ENCODE data around the gene ATP1B2. TPM values are rescaled to one million over a fixed set of nuclear protein-coding genes. Genes with fewer than 3 reads are reported as not detected.

The ATP1B2 gene
- total RNA-seq, 1 experiment from 2014 or later, result 0.63 TPM

DNA sequence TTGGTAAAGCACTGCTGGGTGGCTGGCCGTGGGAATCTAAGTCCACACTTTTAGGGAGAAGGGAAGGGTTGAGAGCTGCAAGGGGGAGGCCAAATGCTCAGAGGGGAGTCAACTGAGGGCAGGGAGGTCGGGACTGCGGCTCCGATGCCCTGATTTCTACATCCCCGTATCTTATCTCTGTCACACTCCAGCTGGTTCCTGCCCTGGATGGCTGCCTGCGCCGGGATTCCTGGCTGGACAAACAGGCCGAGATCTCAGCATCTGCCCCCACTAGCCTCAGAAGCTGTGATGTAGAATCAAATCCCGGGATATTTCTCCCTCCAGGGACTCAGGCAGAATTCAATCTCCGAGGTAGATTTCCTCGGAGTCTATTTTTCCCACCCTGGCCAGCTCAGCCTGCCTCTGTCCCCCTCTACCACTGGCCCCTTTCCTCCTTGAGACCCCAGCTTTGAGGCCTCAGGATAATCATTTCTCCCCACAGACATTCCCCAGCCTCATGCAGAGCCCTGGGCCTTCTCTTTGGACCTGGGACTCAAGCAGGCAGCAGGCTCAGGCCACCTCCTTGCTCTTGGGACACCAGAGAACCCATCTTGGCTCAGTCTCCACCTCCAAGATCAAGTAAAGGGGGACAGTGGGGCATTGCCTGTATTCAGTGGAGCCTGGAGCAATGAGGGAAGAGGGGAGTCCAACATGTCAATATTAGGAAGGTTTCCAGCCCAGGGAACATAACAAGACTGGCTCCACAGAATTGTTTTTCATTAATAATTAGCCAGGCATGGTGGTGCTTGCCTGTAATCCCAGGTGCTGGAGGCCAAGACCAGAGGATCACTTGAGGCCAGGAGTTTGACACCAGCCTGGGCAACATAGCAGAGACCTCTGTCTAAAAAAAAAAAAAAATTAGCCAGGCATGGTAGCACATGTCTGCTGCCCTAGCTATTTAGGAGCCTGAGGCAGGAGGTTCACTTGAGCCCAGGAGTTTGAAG is 19.0 kb upstream of the ATP1B2 start:
- no peaks in the 10 kb centered on the region for H3K9me3 ChIP-seq (ENCODE audit: insufficient read depth, low read depth)
- intact Hi-C loops (cut with micrococcal nuclease; ENCODE audit: unreplicated experiment), result loop anchor here (5.0 kb wide), 1 partner anchor 56 kb away; the partner anchor contains the start of genes TP53 and WRAP53
- no TSS peak for BruUV-seq (replicated peaks)
- H3K36me3 ChIP-seq (ENCODE audit: low read depth), result no peaks in the 10 kb centered on the region
- no peak for DNase-seq
- ChIA-PET POLR2A (ENCODE audit: unreplicated experiment) (no interaction called here), CTCF (interaction anchor here (1.2 kb wide), 2 partner anchors 56 to 586 kb away, joined by 3 to 8 read pairs; partner anchors contain the start of genes TP53 and WRAP53)
- H3K4me3 ChIP-seq, result no peak overlapping the region
- TF ChIP-seq CTCF (conservative IDR thresholded peaks at IDR 0.05), result no peak
- no peak for TF ChIP-seq EZH2 (IDR thresholded peaks at IDR 0.05; ENCODE audit: low read depth)
- no peaks in the 10 kb centered on the region for H3K27me3 ChIP-seq (ENCODE audit: insufficient read depth, low read depth)
- no peak overlapping the region for H3K27ac ChIP-seq
- no peak overlapping the region for H2AFZ ChIP-seq
- no peaks in the 10 kb centered on the region for H3K9me2 ChIP-seq (ENCODE audit: insufficient read depth)
- H3F3A ChIP-seq (ENCODE audit: insufficient read depth, low read depth), result no peaks in the 10 kb centered on the region
- H4K20me1 ChIP-seq (ENCODE audit: insufficient read depth), result no peaks in the 10 kb centered on the region
- H3K4me1 ChIP-seq (replicated peaks; ENCODE audit: insufficient read depth), result peaks cover 1% of the 10 kb centered on the region; the same call in 1 of the 2 replicates
- H3K4me2 ChIP-seq, result no peak overlapping the region
- H3K79me2 ChIP-seq (ENCODE audit: low read depth), result no peaks in the 10 kb centered on the region

DNA sequence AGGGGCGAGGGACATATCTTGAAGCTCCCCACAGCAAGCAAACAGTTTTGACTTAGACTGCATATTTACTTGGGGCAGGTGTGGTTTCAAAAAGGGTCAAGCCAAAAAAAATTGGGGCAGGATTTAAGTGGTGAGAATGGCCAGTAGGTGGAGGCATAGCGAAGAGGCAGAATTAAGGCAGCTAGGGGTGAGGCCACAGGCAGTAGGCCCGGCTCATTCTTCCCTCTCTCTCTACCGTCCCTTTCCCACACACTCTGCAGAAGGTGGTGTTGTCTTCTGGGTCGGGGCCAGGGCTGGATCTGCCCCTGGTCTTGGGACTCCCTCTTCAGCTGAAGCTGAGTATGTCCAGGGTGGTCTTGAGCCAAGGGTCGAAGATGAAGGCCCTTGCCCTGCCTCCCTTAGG is 18.2 kb upstream of the ATP1B2 start:
- ChIA-PET POLR2A (ENCODE audit: unreplicated experiment) (interaction anchor here (0.6 kb wide), 1 partner anchor 55 kb away, joined by 3 read pairs; the partner anchor contains the start of gene TP53), CTCF (interaction anchor here (0.6 to 1.2 kb wide), 5 partner anchors 20 to 587 kb away, joined by 3 to 15 read pairs (median 3); partner anchors contain the start of genes TP53 and WRAP53)
- H3K9me2 ChIP-seq (ENCODE audit: insufficient read depth), result no peaks in the 10 kb centered on the region
- no peaks in the 10 kb centered on the region for H3K36me3 ChIP-seq (ENCODE audit: low read depth)
- H3K27me3 ChIP-seq (ENCODE audit: insufficient read depth, low read depth), result no peaks in the 10 kb centered on the region
- no TSS peak for BruUV-seq (replicated peaks)
- H3F3A ChIP-seq (ENCODE audit: insufficient read depth, low read depth), result no peaks in the 10 kb centered on the region
- TF ChIP-seq CTCF (conservative IDR thresholded peaks at IDR 0.05), result peak; percentile 54; the same call in 1 of the 2 replicates
- no peak for TF ChIP-seq EZH2 (IDR thresholded peaks at IDR 0.05; ENCODE audit: low read depth)
- H3K4me2 ChIP-seq, result no peak overlapping the region
- H4K20me1 ChIP-seq (ENCODE audit: insufficient read depth), result no peaks in the 10 kb centered on the region
- DNase-seq, result peak in 1 of 2 experiments; percentile 38
- H3K4me3 ChIP-seq, result no peak overlapping the region
- H3K27ac ChIP-seq, result no peak overlapping the region
- H3K4me1 ChIP-seq (replicated peaks; ENCODE audit: insufficient read depth), result no peaks in the 10 kb centered on the region
- no peaks in the 10 kb centered on the region for H3K9me3 ChIP-seq (ENCODE audit: insufficient read depth, low read depth)
- intact Hi-C loops (cut with micrococcal nuclease; ENCODE audit: unreplicated experiment), result loop anchor here (5.0 kb wide), 1 partner anchor 55 kb away; the partner anchor contains the start of genes TP53 and WRAP53
- H2AFZ ChIP-seq, result no peak overlapping the region
- no peaks in the 10 kb centered on the region for H3K79me2 ChIP-seq (ENCODE audit: low read depth)

- H3K9me3 ChIP-seq (ENCODE audit: insufficient read depth, low read depth), result no peaks in the 10 kb centered on the region
- intact Hi-C loops (cut with micrococcal nuclease; ENCODE audit: unreplicated experiment), result loop anchor here (5.0 kb wide), 1 partner anchor 54 kb away; the partner anchor contains the start of genes TP53 and WRAP53
- ChIA-PET POLR2A (ENCODE audit: unreplicated experiment) (interaction anchor here (0.6 kb wide), 2 partner anchors 54 to 1192 kb away, joined by 3 to 4 read pairs; partner anchors contain the start of gene TP53), CTCF (interaction anchor here (0.6 to 1.2 kb wide), 5 partner anchors 20 to 587 kb away, joined by 3 to 15 read pairs (median 3); partner anchors contain the start of genes TP53 and WRAP53)
- no peak overlapping the region for H2AFZ ChIP-seq
- no peak overlapping the region for H3K27ac ChIP-seq
- no TSS peak for BruUV-seq (replicated peaks)
- DNase-seq, result no peak
- no peaks in the 10 kb centered on the region for H3K4me1 ChIP-seq (replicated peaks; ENCODE audit: insufficient read depth)
- H3K27me3 ChIP-seq (ENCODE audit: insufficient read depth, low read depth), result no peaks in the 10 kb centered on the region
- H3K4me3 ChIP-seq, result no peak overlapping the region
- TF ChIP-seq CTCF (conservative IDR thresholded peaks at IDR 0.05) (no peak), EZH2 (IDR thresholded peaks at IDR 0.05; ENCODE audit: low read depth) (no peak)
- no peak overlapping the region for H3K4me2 ChIP-seq
- no peaks in the 10 kb centered on the region for H3F3A ChIP-seq (ENCODE audit: insufficient read depth, low read depth)
- no peaks in the 10 kb centered on the region for H3K79me2 ChIP-seq (ENCODE audit: low read depth)
- H3K36me3 ChIP-seq (ENCODE audit: low read depth), result no peaks in the 10 kb centered on the region
- H4K20me1 ChIP-seq (ENCODE audit: insufficient read depth), result no peaks in the 10 kb centered on the region
- H3K9me2 ChIP-seq (ENCODE audit: insufficient read depth), result no peaks in the 10 kb centered on the region
Measured at GRCh38 chr17:7633093-7633492, 17.6 kb upstream of the ATP1B2 start.
